Endothelial cell of hepatic sinusoid (primary cell): Measurements from ENCODE around the gene CLCN2.

ENCODE experiments used
- in situ Hi-C: cut with HindIII; loops from 2 replicates; pipeline ENCODE4 v1.10.0; 2017; ENCODE audit warnings: low sequenced_read_pairs

The CLCN2 gene

GRCh38 chr3:184361532-184361931 lies at the start of gene CLCN2, which contains the start of gene POLR2H:
CLCN2 (minus strand) TSS chr3:184361605; CDS start chr3:184361479, 126 bp downstream.
POLR2H (plus strand) TSS chr3:184361710; CDS start chr3:184363493, 1,783 bp downstream.
- in situ Hi-C loops: no loop called here

GRCh38 chr3:184409946-184410500 lies 48.6 kb upstream of the CLCN2 start:
- in situ Hi-C loops: no loop called here

DNA sequence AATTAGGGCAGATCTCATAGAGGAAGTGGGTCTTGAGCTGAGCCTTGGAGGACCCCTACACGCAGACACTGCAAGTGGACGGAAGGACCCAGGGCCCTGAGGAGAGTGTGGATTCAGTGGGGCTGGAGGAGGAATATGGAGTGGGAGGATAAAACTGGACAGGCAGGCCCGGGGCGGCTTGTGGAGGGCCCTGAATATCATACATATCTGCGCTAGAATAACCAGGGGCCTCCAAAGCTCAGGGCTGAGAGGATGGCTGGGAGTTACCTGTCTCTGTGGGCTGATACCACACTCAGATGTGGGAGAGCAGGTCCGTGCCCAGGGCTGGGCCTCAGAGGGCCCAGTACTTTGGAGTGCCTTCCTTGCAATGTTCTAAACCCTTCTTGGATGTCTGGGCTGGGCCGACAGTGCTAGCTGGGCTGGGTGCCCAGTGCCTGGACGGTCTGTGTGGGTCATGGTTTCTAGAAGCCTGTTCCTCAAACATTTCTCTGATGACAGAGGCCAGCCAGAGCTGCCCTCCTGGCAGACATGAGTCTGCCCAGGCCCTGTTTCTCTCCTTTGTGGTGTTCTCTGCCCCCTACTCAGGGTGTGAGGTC lies 48.0 kb upstream of the CLCN2 start:
- in situ Hi-C loops: no loop called here

DNA sequence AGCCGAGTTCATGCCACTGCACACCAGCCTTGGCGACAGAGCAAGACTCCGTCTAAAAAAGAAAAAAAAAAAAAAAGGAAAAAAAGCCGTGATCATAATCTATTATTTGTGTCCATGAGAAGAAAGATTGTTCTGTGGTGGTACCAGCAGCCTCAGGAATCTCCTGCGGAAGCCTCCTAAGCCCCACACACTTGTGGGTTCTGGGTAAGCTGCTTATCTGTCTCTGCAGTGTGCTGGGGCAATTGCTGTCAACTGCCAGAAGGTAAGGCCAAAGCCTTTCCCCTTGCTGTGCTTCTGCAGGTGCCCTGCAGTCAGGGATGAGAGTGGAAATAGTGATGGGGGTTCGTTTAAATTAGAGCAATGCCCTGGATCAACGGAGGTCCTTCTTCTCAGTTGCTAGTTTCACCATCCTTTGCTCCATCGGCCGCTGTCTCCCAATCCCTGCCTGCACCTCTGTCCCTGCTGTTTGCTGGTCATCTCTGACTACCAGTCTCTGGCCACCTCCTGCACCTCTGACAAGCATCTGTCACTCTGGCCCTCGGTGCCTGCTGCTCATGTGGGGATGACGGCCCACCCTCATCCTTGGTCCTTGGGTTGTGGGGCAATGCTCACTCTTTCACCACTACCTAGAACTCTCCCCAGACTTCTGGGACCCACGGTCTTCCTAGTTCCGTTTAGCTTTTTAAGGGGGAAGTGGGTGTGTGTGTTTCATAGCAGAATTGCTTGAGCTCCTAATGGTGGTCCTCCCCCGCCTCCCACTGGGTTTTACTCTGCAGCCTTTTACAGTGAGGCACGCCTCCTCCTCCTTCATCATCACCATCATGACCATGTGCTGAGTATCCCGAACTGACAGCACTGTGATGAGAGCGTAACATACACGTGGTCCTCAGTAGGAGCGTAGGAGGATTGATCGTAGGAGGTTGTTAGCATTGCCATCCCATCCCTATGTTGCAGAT lies 43.9 kb upstream of the CLCN2 start:
- in situ Hi-C loops: no loop called here

GRCh38 chr3:184399410-184399809 lies 38.0 kb upstream of the CLCN2 start:
- in situ Hi-C loops: no loop called here

- in situ Hi-C loops: no loop called here
Measured at GRCh38 chr3:184395320-184395660, 33.9 kb upstream of the CLCN2 start.

DNA sequence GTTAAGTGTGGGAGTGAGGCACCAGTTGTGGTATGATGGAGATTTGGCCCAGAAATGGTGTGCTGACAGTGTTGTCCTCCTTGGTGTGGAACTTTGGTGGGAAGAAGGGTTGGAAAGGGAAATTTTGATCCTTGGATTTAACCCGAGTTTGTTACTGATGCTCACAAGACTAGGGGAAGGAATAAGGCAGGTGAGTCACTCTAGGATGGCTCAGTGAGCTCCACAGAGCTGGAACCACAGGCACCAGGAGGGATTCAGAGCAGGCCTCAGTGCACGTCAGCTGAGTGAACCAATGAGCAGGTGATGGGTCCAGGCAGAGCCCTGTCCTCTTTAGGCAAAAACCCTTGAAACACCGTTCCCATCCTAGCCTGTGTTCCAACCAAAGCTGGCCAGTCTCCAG lies 29.9 kb upstream of the CLCN2 start:
- in situ Hi-C loops: no loop called here

- in situ Hi-C loops: no loop called here
Measured at GRCh38 chr3:184389935-184390528, 28.6 kb upstream of the CLCN2 start.

DNA sequence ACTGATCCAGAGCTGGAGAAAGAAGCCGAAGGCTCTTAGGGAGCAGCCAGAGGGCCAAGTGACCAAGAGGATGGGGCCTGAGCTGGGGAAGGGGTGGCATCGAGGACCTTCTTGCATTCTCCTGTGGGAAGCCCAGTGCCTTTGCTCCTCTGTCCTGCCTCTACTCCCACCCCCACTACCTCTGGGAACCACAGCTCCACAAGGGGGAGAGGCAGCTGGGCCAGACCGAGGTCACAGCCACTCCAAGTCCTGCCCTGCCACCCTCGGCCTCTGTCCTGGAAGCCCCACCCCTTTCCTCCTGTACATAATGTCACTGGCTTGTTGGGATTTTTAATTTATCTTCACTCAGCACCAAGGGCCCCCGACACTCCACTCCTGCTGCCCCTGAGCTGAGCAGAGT lies 28.0 kb upstream of the CLCN2 start:
- in situ Hi-C loops: no loop called here

DNA sequence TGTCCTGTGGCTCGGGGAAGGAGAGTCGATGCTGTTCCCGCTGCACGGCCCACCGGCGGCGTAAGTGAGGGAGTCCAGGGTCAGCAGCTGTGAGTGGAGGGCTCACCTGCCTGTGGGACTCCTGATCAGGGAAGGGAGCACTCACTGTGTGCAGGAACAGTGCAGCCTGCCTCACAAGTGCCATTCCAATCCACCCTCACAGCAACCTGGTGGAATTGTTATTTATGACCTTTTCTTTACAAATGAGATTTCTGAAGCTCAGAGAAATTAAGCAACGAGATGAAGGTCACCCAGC lies 27.5 kb upstream of the CLCN2 start:
- in situ Hi-C loops: no loop called here

DNA sequence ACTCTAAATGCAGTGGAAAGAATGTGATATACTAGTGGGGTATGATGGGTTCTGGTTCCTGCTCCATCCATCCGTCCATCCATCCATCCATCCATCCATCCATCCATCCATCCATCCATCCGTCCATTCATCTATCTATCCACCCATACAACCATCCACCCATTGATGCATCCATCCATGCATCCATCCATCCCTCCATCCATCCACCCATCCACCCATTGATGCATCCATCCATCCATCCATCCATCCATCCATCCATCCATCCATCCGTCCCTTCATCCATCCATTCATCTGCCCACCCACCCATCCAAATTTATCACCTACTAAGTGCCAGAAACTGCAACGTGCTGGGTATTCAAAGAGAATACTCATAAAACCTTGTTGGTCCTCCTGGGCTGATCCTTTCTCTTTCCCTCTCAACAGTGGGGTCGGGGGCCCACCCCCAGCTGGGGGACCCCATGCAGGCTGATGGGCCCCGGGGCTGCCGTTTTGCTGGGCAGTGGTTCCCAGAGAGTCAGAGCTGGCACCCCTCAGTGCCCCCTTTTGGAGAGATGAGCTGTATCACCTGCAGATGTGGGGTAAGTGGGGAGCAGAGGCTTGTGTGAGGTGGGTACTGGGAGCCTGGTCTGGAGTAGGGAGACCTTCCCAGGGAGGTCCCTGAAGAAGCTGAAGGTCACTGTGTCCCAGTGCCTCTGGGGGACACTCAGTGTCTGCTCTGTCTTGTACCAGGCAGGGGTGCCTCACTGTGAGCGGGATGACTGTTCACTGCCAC lies 26.9 kb upstream of the CLCN2 start:
- in situ Hi-C loops: no loop called here

- in situ Hi-C loops: no loop called here
Measured at GRCh38 chr3:184387174-184387714, 25.8 kb upstream of the CLCN2 start.

- in situ Hi-C loops: no loop called here
Measured at GRCh38 chr3:184386047-184386806, 24.8 kb upstream of the CLCN2 start.

DNA sequence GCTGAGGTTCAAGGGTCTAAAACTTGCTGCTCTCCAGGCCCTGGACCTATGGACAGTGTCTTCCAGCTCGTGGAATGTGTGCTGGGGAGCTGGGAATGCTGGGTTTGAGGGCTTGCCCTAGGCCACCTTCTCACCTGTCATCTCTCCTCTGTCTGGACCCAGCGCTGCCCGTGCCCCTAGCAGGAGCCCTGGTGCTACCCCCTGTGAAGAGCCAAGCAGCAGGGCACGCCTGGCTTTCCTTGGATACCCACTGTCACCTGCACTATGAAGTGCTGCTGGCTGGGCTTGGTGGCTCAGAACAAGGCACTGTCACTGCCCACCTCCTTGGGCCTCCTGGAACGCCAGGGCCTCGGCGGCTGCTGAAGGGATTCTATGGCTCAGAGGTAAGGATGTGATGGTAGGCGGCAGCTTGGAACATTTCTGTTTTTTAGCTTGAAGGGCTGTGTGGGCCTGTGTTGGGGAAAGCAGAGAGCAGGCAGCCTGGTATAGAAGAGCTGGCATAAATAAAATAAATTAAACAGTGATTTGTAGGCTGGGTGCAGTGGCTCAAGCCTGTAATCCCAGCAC lies 23.5 kb upstream of the CLCN2 start:
- in situ Hi-C loops: no loop called here

GRCh38 chr3:184384342-184384741 lies 22.9 kb upstream of the CLCN2 start:
- in situ Hi-C loops: no loop called here

- in situ Hi-C loops: no loop called here
Measured at GRCh38 chr3:184383033-184383740, 21.8 kb upstream of the CLCN2 start.

- in situ Hi-C loops: no loop called here
Measured at GRCh38 chr3:184382326-184383032, 21.1 kb upstream of the CLCN2 start.
